HCT116 (cell line): Measurements from ENCODE around the gene BICRA. TPM values are rescaled to one million over a fixed set of nuclear protein-coding genes. Genes with fewer than 3 reads are reported as not detected.

ENCODE experiments used
- ATAC-seq: fragments of 200-7000 bp; cut with Tn5 transposase; 2 replicates; pipeline ENCODE4 v1.9.1; 2020; ENCODE audit warnings: mild to moderate bottlenecking, moderate library complexity
- BruUV-seq: library from RNA; stranded (reverse); fragments of 400-500 nt; replicated peaks from 2 replicates; lab custom pipeline; 2021; lab: Mats Ljungman, UMichigan
- CTCF ChIA-PET: fragments of 300-600 bp; sonication (Branson Sonifier 250); formaldehyde crosslinking; loops from one replicate; lab custom pipeline; 2021; ENCODE audit warnings: antibody characterized with exemption; lab: Charles Lee
- POLR2A ChIA-PET: fragments of 300-600, 350-600 bp; sonication (Branson Sonifier 250); formaldehyde crosslinking; loops from one replicate; lab custom pipeline; 2021; ENCODE audit warnings: antibody characterized with exemption; lab: Charles Lee
- RAD21 ChIA-PET, 2 experiments: fragments of 300-600 bp; sonication (Branson Sonifier 250); formaldehyde crosslinking; loops; one replicate each; lab custom pipeline; 2023; ENCODE audit warnings: low total read pairs in 2 of 2; ENCODE audit not compliant: uncharacterized antibody in 2 of 2, unreplicated experiment in 2 of 2, low non-redundant PET in 1 of 2; lab: Charles Lee
- DNase-seq: peaks from one replicate; pipeline ENCODE4 v3.0.0-alpha.2; 2010; ENCODE audit warnings: low read depth, low spot score
- H2AFZ ChIP-seq: fragments of 200-600 bp; shearing (Covaris generic), sonication (generic); 2 replicates; pipeline ENCODE4 v1.6.1; 2017; ENCODE audit warnings: low read depth, mixed run types, mixed read lengths, antibody characterized with exemption, low read length; ENCODE audit not compliant: poor library complexity, severe bottlenecking
- H3K27ac ChIP-seq: 2 replicates; pipeline ENCODE4 v1.5.1; 2012; ENCODE audit warnings: low read depth, low read length
- H3K27me3 ChIP-seq: fragments of 200-600 bp; sonication (generic); 2 replicates; pipeline ENCODE4 v1.6.1; 2016; ENCODE audit warnings: mixed run types, low read length, mixed read lengths; ENCODE audit not compliant: insufficient read depth
- H3K36me3 ChIP-seq, 2 experiments: fragments of 200-500 bp in 1 of 2; fragments of 200-600 bp in 1 of 2; sonication (Bioruptor generic) in 1 of 2; sonication (generic) in 1 of 2; 2 replicates each; pipeline versions ENCODE4 v1.5.1 to v1.6.1; 2014 to 2016; ENCODE audit warnings: low read length in 2 of 2, inconsistent platforms in 1 of 2, mixed read lengths in 1 of 2, mixed run types in 1 of 2; ENCODE audit not compliant: insufficient read depth in 2 of 2, control insufficient read depth in 1 of 2
- H3K4me1 ChIP-seq, 2 experiments: fragments of 200-600 bp in 1 of 2; sonication (generic) in 1 of 2; 2 replicates each; pipeline versions ENCODE4 v1.5.1 to v1.6.1; 2012 to 2017; ENCODE audit warnings: low read length in 2 of 2, inconsistent platforms in 1 of 2, mild to moderate bottlenecking in 1 of 2, mixed read lengths in 1 of 2, mixed run types in 1 of 2, moderate library complexity in 1 of 2; ENCODE audit not compliant: insufficient read depth in 2 of 2, control insufficient read depth in 1 of 2
- H3K4me2 ChIP-seq: fragments of 200-600 bp; sonication (generic); 2 replicates; pipeline ENCODE4 v1.6.1; 2017; ENCODE audit warnings: mixed run types, low read length, mixed read lengths
- H3K4me3 ChIP-seq, 2 experiments: fragments of 200-600 bp in 1 of 2; sonication (generic) in 1 of 2; replicated peaks in 1 of 2; 2 replicates each; pipeline ENCODE4 v1.5.1; 2011 to 2016; ENCODE audit warnings: low read length in 2 of 2, control low read depth in 1 of 2, low read depth in 1 of 2, mild to moderate bottlenecking in 1 of 2, mixed read lengths in 1 of 2, mixed run types in 1 of 2
- H3K79me2 ChIP-seq: fragments of 200-600 bp; sonication (generic); 2 replicates; pipeline ENCODE4 v1.6.1; 2017; ENCODE audit warnings: mild to moderate bottlenecking, mixed run types, low read length, moderate library complexity, mixed read lengths; ENCODE audit not compliant: insufficient read depth
- H3K9ac ChIP-seq: fragments of 200-600 bp; sonication (generic); 2 replicates; pipeline ENCODE4 v1.6.1; 2016; ENCODE audit warnings: low read length, mixed read lengths
- H3K9me2 ChIP-seq: fragments of 200-600 bp; sonication (generic), shearing (Covaris generic); 2 replicates; pipeline ENCODE4 v1.6.1; 2017; ENCODE audit warnings: mixed run types, mild to moderate bottlenecking, moderate library complexity; ENCODE audit not compliant: insufficient read depth
- H3K9me3 ChIP-seq, 2 experiments: fragments of 200-500 bp in 1 of 2; fragments of 200-600 bp in 1 of 2; sonication (Bioruptor generic) in 1 of 2; sonication (generic) in 1 of 2; 2 replicates each; pipeline ENCODE4 v1.6.1; 2014 to 2017; ENCODE audit warnings: low read length in 2 of 2, mixed read lengths in 2 of 2, inconsistent platforms in 1 of 2, low read depth in 1 of 2, mild to moderate bottlenecking in 1 of 2, mixed run types in 1 of 2, moderate library complexity in 1 of 2; ENCODE audit not compliant: control insufficient read depth in 1 of 2, insufficient read depth in 1 of 2
- H4K20me1 ChIP-seq: fragments of 200-600 bp; sonication (generic), shearing (Covaris generic); 2 replicates; pipeline ENCODE4 v1.6.1; 2017; ENCODE audit warnings: mixed run types, mild to moderate bottlenecking, moderate library complexity; ENCODE audit not compliant: insufficient read depth
- CBX3 ChIP-seq: IDR thresholded peaks from 2 replicates; pipeline ENCODE4 v1.6.1; 2012; ENCODE audit warnings: low read depth
- EGR1 ChIP-seq: IDR thresholded peaks from 2 replicates; pipeline ENCODE4 v1.6.1; 2012; ENCODE audit warnings: low read depth
- EZH2 ChIP-seq: fragments of 200-600 bp; sonication (generic); IDR thresholded peaks from 2 replicates; pipeline ENCODE4 v1.6.1; 2017; ENCODE audit warnings: antibody characterized with exemption, mixed run types
- EZH2phosphoT487 ChIP-seq: fragments of 200-600 bp; IDR thresholded peaks from 2 replicates; pipeline ENCODE4 v1.6.1; 2018; ENCODE audit warnings: antibody characterized with exemption, borderline replicate concordance
- POLR2A ChIP-seq: IDR thresholded peaks from 2 replicates; pipeline ENCODE4 v1.7.0; 2011; ENCODE audit warnings: borderline replicate concordance; ENCODE audit not compliant: insufficient read depth, insufficient read length; ENCODE audit errors: extremely low read depth
- POLR2AphosphoS5 ChIP-seq: IDR thresholded peaks from 2 replicates; pipeline ENCODE4 v1.6.1; 2011; ENCODE audit warnings: mild to moderate bottlenecking, low read depth, low read length, moderate library complexity
- SIN3A ChIP-seq: IDR thresholded peaks from 2 replicates; pipeline ENCODE4 v1.6.1; 2012; ENCODE audit warnings: low read depth
- SP1 ChIP-seq: IDR thresholded peaks from 2 replicates; pipeline ENCODE4 v1.6.1; 2012; ENCODE audit warnings: low read depth
- SRF ChIP-seq: IDR thresholded peaks from 2 replicates; pipeline ENCODE4 v1.6.1; 2012; ENCODE audit warnings: low read depth
- TCF7L2 ChIP-seq: IDR thresholded peaks from 2 replicates; pipeline ENCODE4 v1.7.0; 2011; ENCODE audit warnings: borderline replicate concordance, inconsistent platforms; ENCODE audit not compliant: insufficient read depth, insufficient read length; ENCODE audit errors: extremely low read depth
- YY1 ChIP-seq: IDR thresholded peaks from 2 replicates; pipeline ENCODE4 v1.6.1; 2011; ENCODE audit warnings: low read length, low read depth, moderate library complexity, mild to moderate bottlenecking; ENCODE audit not compliant: insufficient replicate concordance; ENCODE audit errors: extremely low read depth
- ZFX ChIP-seq: fragments of 450-650 bp; IDR thresholded peaks from 2 replicates; pipeline ENCODE4 v1.6.1; 2017
- ZNF274 ChIP-seq: fragments of 200-500 bp; sonication (Bioruptor generic); IDR thresholded peaks from 2 replicates; pipeline ENCODE4 v1.6.1; 2014; ENCODE audit warnings: mild to moderate bottlenecking, low read depth, low read length, inconsistent platforms
- intact Hi-C: fragments of 100-400 bp; cut with micrococcal nuclease; formaldehyde crosslinking; loops from 2 replicates; pipeline ENCODE4 v1.10.0; 2022
- total RNA-seq: library from RNA; stranded (reverse); gene quantifications from one replicate; pipeline ENCODE4 v1.2.1, GENCODE V29; 2021; ENCODE audit not compliant: unreplicated experiment
- TF ChIP-seq, protein P1 (sequence below), 3 experiments: fragments of 200-600 bp in 1 of 3; sonication (generic) in 1 of 3; IDR thresholded peaks in 2 of 3; conservative IDR thresholded peaks in 1 of 3; 2 replicates each; pipeline ENCODE4 v1.5.1; 2012 to 2017; ENCODE audit warnings: low read depth in 2 of 3, low read length in 2 of 3, antibody characterized with exemption in 1 of 3, borderline replicate concordance in 1 of 3, control low read depth in 1 of 3, mild to moderate bottlenecking in 1 of 3, mixed read lengths in 1 of 3, mixed run types in 1 of 3, moderate library complexity in 1 of 3; ENCODE audit not compliant: insufficient read depth in 1 of 3
- TF ChIP-seq, protein P2 (sequence below): IDR thresholded peaks from 2 replicates; pipeline ENCODE4 v1.6.1; 2012
- TF ChIP-seq, protein P3 (sequence below): IDR thresholded peaks from 2 replicates; pipeline ENCODE4 v1.6.1; 2011; ENCODE audit warnings: mild to moderate bottlenecking, low read length, moderate library complexity; ENCODE audit not compliant: insufficient replicate concordance; ENCODE audit errors: extremely low read depth

BICRA gene
- total RNA-seq, 1 experiment from 2014 or later = 11.3 TPM

DNA sequence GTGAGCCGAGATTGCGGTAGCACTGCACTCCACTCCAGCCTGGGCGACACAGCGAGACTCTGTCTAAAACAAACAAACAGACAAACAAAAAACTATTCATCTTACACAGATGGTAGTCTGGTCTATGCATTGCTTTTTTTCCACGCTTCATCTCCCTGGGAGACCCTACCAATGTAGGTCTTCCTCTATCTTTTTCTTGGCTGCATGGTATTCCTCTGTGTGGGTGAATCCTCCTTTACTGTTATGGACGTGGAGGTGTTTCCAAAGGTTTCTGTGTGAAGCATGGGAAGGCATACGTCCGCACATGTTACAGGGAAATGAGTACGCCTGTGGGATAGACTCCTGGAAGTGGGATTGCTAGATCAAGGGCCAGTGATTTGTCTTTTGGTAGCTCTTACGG, 5.6 kb downstream of the BICRA start:
- RAD21 ChIA-PET = no interaction called here
- ATAC-seq (no peak), DNase-seq (no peak)
- CTCF ChIA-PET = no interaction called here
- Histone ChIP-seq H3K4me2 (no peak overlapping the region), H3K36me3 (no peaks in the 10 kb centered on the region), H3K9me2 (no peaks in the 10 kb centered on the region), H2AFZ (no peak overlapping the region), H3K4me1 (peaks cover 8 to 15% of the 10 kb centered on the region in 2 experiments; a peak in 3 of 4 replicates), H3K4me3 (no peak overlapping the region), H3K9ac (no peak overlapping the region), H3K27me3 (no peaks in the 10 kb centered on the region), H4K20me1 (no peaks in the 10 kb centered on the region), H3K79me2 (peaks cover 90% of the 10 kb centered on the region), H3K27ac (no peak overlapping the region), H3K9me3 (no peaks in the 10 kb centered on the region)
- POLR2A ChIA-PET = no interaction called here
- intact Hi-C loops = no loop called here
- no TSS peak for BruUV-seq
- TF ChIP-seq TCF7L2 (no peak), POLR2A (no peak), EZH2 (no peak), YY1 (no peak), ZNF274 (no peak)
- TF ChIP-seq, protein P1, sequence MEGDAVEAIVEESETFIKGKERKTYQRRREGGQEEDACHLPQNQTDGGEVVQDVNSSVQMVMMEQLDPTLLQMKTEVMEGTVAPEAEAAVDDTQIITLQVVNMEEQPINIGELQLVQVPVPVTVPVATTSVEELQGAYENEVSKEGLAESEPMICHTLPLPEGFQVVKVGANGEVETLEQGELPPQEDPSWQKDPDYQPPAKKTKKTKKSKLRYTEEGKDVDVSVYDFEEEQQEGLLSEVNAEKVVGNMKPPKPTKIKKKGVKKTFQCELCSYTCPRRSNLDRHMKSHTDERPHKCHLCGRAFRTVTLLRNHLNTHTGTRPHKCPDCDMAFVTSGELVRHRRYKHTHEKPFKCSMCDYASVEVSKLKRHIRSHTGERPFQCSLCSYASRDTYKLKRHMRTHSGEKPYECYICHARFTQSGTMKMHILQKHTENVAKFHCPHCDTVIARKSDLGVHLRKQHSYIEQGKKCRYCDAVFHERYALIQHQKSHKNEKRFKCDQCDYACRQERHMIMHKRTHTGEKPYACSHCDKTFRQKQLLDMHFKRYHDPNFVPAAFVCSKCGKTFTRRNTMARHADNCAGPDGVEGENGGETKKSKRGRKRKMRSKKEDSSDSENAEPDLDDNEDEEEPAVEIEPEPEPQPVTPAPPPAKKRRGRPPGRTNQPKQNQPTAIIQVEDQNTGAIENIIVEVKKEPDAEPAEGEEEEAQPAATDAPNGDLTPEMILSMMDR (IDR thresholded peaks at IDR 0.05 in 2 of 3, conservative IDR thresholded peaks at IDR 0.05 in 1 of 3; ENCODE audit: borderline replicate concordance in 1 of 3, insufficient read depth in 1 of 3, low read depth in 2 of 3, low read length in 2 of 3) = no peak
- TF ChIP-seq, protein P2, sequence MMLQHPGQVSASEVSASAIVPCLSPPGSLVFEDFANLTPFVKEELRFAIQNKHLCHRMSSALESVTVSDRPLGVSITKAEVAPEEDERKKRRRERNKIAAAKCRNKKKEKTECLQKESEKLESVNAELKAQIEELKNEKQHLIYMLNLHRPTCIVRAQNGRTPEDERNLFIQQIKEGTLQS = no peak

DNA sequence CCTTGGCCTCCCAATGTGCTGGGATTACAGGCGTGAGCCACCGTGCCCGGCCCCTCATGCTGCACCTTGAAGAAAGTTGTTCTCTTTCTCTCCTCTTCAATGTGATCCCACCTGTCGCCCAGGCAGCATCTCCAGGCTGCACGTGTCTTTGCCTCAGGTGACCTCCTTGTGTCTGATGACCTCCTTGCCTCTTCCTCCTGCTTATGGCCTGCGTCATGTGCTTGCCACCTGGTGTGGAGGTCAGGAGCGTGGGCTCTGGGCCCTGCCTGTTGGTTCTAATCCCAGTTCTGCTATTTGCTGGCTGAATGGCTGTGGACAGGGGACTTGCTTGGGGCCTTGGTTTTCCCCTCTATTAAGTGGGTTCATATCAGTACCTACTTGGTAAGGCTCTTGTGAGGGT, 6.3 kb downstream of the BICRA start:
- Histone ChIP-seq H3K4me3 (no peak overlapping the region), H3K27me3 (no peaks in the 10 kb centered on the region), H4K20me1 (no peaks in the 10 kb centered on the region), H3K9me2 (no peaks in the 10 kb centered on the region), H3K9ac (no peak overlapping the region), H3K9me3 (no peaks in the 10 kb centered on the region), H3K36me3 (no peaks in the 10 kb centered on the region), H3K4me2 (no peak overlapping the region), H3K79me2 (peaks cover 90% of the 10 kb centered on the region), H3K27ac (no peak overlapping the region), H3K4me1 (peaks cover 8 to 13% of the 10 kb centered on the region in 2 experiments; a peak in 3 of 4 replicates), H2AFZ (no peak overlapping the region)
- intact Hi-C loops = no loop called here
- ChIA-PET POLR2A (no interaction called here), CTCF (no interaction called here), RAD21 (no interaction called here)
- ATAC-seq (no peak), DNase-seq (no peak)
- no TSS peak for BruUV-seq
- TF ChIP-seq ZNF274 (no peak), SP1 (no peak), EZH2phosphoT487 (no peak), YY1 (no peak), ZFX (no peak), POLR2AphosphoS5 (no peak), POLR2A (no peak), SIN3A (no peak), SRF (no peak), CBX3 (no peak), TCF7L2 (no peak), EGR1 (no peak)
- TF ChIP-seq, protein P3, sequence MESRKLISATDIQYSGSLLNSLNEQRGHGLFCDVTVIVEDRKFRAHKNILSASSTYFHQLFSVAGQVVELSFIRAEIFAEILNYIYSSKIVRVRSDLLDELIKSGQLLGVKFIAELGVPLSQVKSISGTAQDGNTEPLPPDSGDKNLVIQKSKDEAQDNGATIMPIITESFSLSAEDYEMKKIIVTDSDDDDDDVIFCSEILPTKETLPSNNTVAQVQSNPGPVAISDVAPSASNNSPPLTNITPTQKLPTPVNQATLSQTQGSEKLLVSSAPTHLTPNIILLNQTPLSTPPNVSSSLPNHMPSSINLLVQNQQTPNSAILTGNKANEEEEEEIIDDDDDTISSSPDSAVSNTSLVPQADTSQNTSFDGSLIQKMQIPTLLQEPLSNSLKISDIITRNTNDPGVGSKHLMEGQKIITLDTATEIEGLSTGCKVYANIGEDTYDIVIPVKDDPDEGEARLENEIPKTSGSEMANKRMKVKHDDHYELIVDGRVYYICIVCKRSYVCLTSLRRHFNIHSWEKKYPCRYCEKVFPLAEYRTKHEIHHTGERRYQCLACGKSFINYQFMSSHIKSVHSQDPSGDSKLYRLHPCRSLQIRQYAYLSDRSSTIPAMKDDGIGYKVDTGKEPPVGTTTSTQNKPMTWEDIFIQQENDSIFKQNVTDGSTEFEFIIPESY = no peak
- TF ChIP-seq, protein P2 = no peak
